ENCODE measurements around the gene BEGAIN.

- TF ChIP-seq, protein P1, sequence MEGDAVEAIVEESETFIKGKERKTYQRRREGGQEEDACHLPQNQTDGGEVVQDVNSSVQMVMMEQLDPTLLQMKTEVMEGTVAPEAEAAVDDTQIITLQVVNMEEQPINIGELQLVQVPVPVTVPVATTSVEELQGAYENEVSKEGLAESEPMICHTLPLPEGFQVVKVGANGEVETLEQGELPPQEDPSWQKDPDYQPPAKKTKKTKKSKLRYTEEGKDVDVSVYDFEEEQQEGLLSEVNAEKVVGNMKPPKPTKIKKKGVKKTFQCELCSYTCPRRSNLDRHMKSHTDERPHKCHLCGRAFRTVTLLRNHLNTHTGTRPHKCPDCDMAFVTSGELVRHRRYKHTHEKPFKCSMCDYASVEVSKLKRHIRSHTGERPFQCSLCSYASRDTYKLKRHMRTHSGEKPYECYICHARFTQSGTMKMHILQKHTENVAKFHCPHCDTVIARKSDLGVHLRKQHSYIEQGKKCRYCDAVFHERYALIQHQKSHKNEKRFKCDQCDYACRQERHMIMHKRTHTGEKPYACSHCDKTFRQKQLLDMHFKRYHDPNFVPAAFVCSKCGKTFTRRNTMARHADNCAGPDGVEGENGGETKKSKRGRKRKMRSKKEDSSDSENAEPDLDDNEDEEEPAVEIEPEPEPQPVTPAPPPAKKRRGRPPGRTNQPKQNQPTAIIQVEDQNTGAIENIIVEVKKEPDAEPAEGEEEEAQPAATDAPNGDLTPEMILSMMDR (IDR thresholded peaks at IDR 0.05), result no peak
- TF ChIP-seq POLR2A (IDR thresholded peaks at IDR 0.05), result no peak
Observed at GRCh38 chr14:100609331-100609870, 22.2 kb upstream of the BEGAIN start.

All from adrenal gland (tissue), 5 donors.